Neural cell (in vitro differentiated cells): ENCODE measurements around the gene AFF1. TPM values are rescaled to one million over a fixed set of nuclear protein-coding genes. Genes with fewer than 3 reads are reported as not detected.

Experiments
- H2AFZ ChIP-seq: fragments of 200-600, 300-800 bp; sonication (generic), shearing (Covaris generic); 2 replicates; pipeline ENCODE4 v1.6.0; 2014; ENCODE audit warnings: low read depth, mild to moderate bottlenecking, antibody characterized with exemption, low read length, moderate library complexity
- H3F3A ChIP-seq: fragments of 200-600 bp; shearing (Covaris generic); 2 replicates; pipeline ENCODE4 v1.6.1; 2016; ENCODE audit warnings: mild to moderate bottlenecking, moderate library complexity, mixed read lengths, antibody characterized with exemption, low read length; ENCODE audit not compliant: insufficient read depth, poor library complexity, severe bottlenecking
- H3K27ac ChIP-seq: fragments of 200-600, 300-800 bp; sonication (generic), shearing (Covaris generic); 2 replicates; pipeline ENCODE4 v1.5.1; 2014; ENCODE audit warnings: mild to moderate bottlenecking, low read length, moderate library complexity
- H3K27me3 ChIP-seq: fragments of 300-800, 200-600 bp; sonication (generic), shearing (Covaris generic); 2 replicates; pipeline ENCODE4 v1.6.0; 2014; ENCODE audit warnings: mild to moderate bottlenecking, low read depth, low read length, moderate library complexity; ENCODE audit not compliant: insufficient read depth
- H3K36me3 ChIP-seq: fragments of 300-800, 200-600 bp; sonication (generic), shearing (Covaris generic); 2 replicates; pipeline ENCODE4 v1.5.1; 2014; ENCODE audit warnings: mild to moderate bottlenecking, antibody characterized with exemption, low read length, moderate library complexity; ENCODE audit not compliant: insufficient read depth
- H3K4me2 ChIP-seq: fragments of 300-800, 200-600 bp; sonication (generic), shearing (Covaris generic); 2 replicates; pipeline ENCODE4 v1.6.0; 2014; ENCODE audit warnings: mild to moderate bottlenecking, low read length
- H3K4me3 ChIP-seq: fragments of 300-800, 200-600 bp; sonication (generic), shearing (Covaris generic); 2 replicates; pipeline ENCODE4 v1.5.1; 2014; ENCODE audit warnings: mild to moderate bottlenecking, low read length, moderate library complexity
- H3K79me2 ChIP-seq: fragments of 200-600 bp; shearing (Covaris generic); replicated peaks from 2 replicates; pipeline ENCODE4 v1.6.0; 2014; ENCODE audit warnings: mild to moderate bottlenecking, low read length, moderate library complexity; ENCODE audit not compliant: insufficient read depth
- H3K9ac ChIP-seq: fragments of 300-800, 200-600 bp; sonication (generic), shearing (Covaris generic); 2 replicates; pipeline ENCODE4 v1.6.1; 2016; ENCODE audit warnings: mild to moderate bottlenecking, low read length, mixed read lengths
- H3K9me2 ChIP-seq: fragments of 200-600 bp; shearing (Covaris generic); 2 replicates; pipeline ENCODE4 v1.6.1; 2016; ENCODE audit warnings: mild to moderate bottlenecking, low read length, mixed read lengths; ENCODE audit not compliant: insufficient read depth
- H3K9me3 ChIP-seq: fragments of 200-600, 300-800 bp; sonication (generic), shearing (Covaris generic); 2 replicates; pipeline ENCODE4 v1.6.1; 2016; ENCODE audit warnings: mild to moderate bottlenecking, mixed run types, low read length, moderate library complexity, mixed read lengths
- H4K20me1 ChIP-seq: fragments of 200-600 bp; shearing (Covaris generic); 2 replicates; pipeline ENCODE4 v1.6.1; 2016; ENCODE audit warnings: mild to moderate bottlenecking, mixed run types; ENCODE audit not compliant: insufficient read depth
- EP300 ChIP-seq: fragments of 450-650 bp; conservative IDR thresholded peaks from 2 replicates; pipeline ENCODE4 v1.6.1; 2014; ENCODE audit warnings: antibody characterized with exemption, mild to moderate bottlenecking, moderate library complexity; ENCODE audit not compliant: poor library complexity, severe bottlenecking
- EZH2 ChIP-seq: fragments of 200-600, 300-800 bp; shearing (Covaris generic), sonication (generic); IDR thresholded peaks from 2 replicates; pipeline ENCODE4 v1.6.1; 2014; ENCODE audit warnings: antibody characterized with exemption, low read length, borderline replicate concordance, mild to moderate bottlenecking; ENCODE audit not compliant: insufficient read depth, poor library complexity, severe bottlenecking
- MXI1 ChIP-seq: fragments of 450-650 bp; conservative IDR thresholded peaks from 2 replicates; pipeline ENCODE4 v1.6.1; 2014; ENCODE audit warnings: antibody characterized with exemption, mild to moderate bottlenecking; ENCODE audit not compliant: poor library complexity, severe bottlenecking
- POLR2AphosphoS5 ChIP-seq: IDR thresholded peaks from 2 replicates; pipeline ENCODE4 v1.6.1; 2012
- RAD21 ChIP-seq: fragments of 450-650 bp; conservative IDR thresholded peaks from 2 replicates; pipeline ENCODE4 v1.6.1; 2014; ENCODE audit warnings: antibody characterized with exemption, mild to moderate bottlenecking, moderate library complexity
- REST ChIP-seq: IDR thresholded peaks from 2 replicates; pipeline ENCODE4 v1.6.1; 2012; ENCODE audit warnings: borderline replicate concordance
- SMC3 ChIP-seq: fragments of 450-650 bp; conservative IDR thresholded peaks from 2 replicates; pipeline ENCODE4 v1.6.1; 2014; ENCODE audit warnings: antibody characterized with exemption, mild to moderate bottlenecking, moderate library complexity; ENCODE audit not compliant: poor library complexity
- TAF1 ChIP-seq: IDR thresholded peaks from 2 replicates; pipeline ENCODE4 v1.6.1; 2012; ENCODE audit warnings: low read depth
- polyA plus RNA-seq: library from polyadenylated mRNA; depleted of rRNA; stranded (reverse); fragments of >200 nt; gene quantifications from 2 replicates; pipeline ENCODE4 v1.2.3, GENCODE V29; 2014
- TF ChIP-seq, protein P1 (sequence below): fragments of 450-650 bp; IDR thresholded peaks from 2 replicates; pipeline ENCODE4 v1.5.1; 2014; ENCODE audit warnings: antibody characterized with exemption, mild to moderate bottlenecking, moderate library complexity; ENCODE audit not compliant: poor library complexity, severe bottlenecking

Gene AFF1
- polyA plus RNA-seq, 1 donor from 2014 or later: 0.63 TPM

DNA sequence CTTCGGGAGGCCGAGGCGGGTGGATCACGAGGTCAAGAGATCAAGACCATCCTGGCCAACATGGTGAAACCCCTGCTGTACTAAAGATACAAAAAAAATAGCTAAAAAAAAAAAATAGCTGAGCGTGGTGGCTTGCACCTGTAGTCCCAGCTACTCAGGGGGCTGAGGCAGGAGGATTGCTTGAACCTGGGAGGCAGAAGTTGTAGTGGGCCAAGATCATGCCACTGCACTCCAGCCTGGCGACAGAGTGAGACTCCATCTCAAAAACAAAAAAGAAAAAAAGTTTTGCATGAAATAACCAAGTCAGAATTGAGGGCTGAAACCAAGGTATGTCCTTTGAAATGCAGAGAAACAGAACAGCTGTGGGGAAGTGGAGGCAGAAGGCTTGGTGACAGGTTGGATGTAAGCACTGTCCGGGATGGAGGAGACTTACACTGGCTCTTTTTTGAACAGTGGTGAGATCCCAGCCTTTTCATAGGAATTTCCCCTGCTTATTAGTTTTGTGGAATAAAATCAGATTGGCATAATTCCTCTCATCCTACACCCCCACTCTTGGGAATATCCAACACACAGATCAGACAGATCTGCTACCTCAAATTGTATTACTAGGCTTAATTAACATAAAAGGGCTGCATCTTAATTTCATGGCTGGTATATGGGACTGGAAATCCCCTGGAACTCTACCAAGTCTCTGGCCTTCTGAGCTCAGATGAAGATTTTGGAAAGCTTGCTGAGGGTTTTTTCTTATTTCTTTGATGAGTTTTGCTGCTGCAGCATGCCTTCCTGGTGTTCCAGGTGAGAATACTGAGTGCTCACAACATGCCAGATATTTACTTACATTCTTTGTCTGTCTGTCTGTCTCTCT lies 23.8 kb upstream of the AFF1 start:
- Histone ChIP-seq H3K27ac (no peak overlapping the region), H3K79me2 (no peaks in the 10 kb centered on the region), H3F3A (no peaks in the 10 kb centered on the region), H3K9ac (no peak overlapping the region), H3K27me3 (no peaks in the 10 kb centered on the region), H3K4me3 (no peak overlapping the region), H3K9me2 (no peaks in the 10 kb centered on the region), H4K20me1 (no peaks in the 10 kb centered on the region), H3K9me3 (no peaks in the 10 kb centered on the region), H2AFZ (no peak overlapping the region), H3K36me3 (no peaks in the 10 kb centered on the region), H3K4me2 (no peak overlapping the region)
- TF ChIP-seq SMC3 (no peak), REST (no peak), MXI1 (no peak), EP300 (no peak)
- TF ChIP-seq, protein P1, sequence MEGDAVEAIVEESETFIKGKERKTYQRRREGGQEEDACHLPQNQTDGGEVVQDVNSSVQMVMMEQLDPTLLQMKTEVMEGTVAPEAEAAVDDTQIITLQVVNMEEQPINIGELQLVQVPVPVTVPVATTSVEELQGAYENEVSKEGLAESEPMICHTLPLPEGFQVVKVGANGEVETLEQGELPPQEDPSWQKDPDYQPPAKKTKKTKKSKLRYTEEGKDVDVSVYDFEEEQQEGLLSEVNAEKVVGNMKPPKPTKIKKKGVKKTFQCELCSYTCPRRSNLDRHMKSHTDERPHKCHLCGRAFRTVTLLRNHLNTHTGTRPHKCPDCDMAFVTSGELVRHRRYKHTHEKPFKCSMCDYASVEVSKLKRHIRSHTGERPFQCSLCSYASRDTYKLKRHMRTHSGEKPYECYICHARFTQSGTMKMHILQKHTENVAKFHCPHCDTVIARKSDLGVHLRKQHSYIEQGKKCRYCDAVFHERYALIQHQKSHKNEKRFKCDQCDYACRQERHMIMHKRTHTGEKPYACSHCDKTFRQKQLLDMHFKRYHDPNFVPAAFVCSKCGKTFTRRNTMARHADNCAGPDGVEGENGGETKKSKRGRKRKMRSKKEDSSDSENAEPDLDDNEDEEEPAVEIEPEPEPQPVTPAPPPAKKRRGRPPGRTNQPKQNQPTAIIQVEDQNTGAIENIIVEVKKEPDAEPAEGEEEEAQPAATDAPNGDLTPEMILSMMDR: no peak

GRCh38 chr4:86916392-86916791 lies 18.4 kb upstream of the AFF1 start:
- H3F3A ChIP-seq: no peaks in the 10 kb centered on the region
- TF ChIP-seq EP300: no peak
- TF ChIP-seq RAD21: no peak
- no peak for TF ChIP-seq EZH2
- TF ChIP-seq SMC3: no peak
- TF ChIP-seq TAF1: no peak
- no peak for TF ChIP-seq POLR2AphosphoS5
- TF ChIP-seq, protein P1: no peak
- TF ChIP-seq MXI1: no peak
- TF ChIP-seq REST: no peak
- no peaks in the 10 kb centered on the region for H4K20me1 ChIP-seq
- H3K79me2 ChIP-seq: no peaks in the 10 kb centered on the region
- no peak overlapping the region for H3K4me3 ChIP-seq
- H3K9ac ChIP-seq: no peak overlapping the region
- no peaks in the 10 kb centered on the region for H3K9me3 ChIP-seq
- H3K36me3 ChIP-seq: no peaks in the 10 kb centered on the region
- no peaks in the 10 kb centered on the region for H3K9me2 ChIP-seq
- H3K4me2 ChIP-seq: no peak overlapping the region
- H3K27me3 ChIP-seq: no peaks in the 10 kb centered on the region
- no peak overlapping the region for H3K27ac ChIP-seq
- H2AFZ ChIP-seq: no peak overlapping the region
